DMS114 treated with DMSO at 0.1 percent for 48 hours (cell line): ENCODE measurements around the gene PHTF2.
"Not testable (repeated sequence)": the region's sequence is repeated elsewhere in the genome, so short reads cannot be mapped to it uniquely, and the experiment has no call there.

ENCODE experiments used
- DNase-seq: peaks from one replicate; lab custom pipeline; 2025; ENCODE audit not compliant: unreplicated experiment; lab: John Stamatoyannopoulos, UW

Gene PHTF2

DNA sequence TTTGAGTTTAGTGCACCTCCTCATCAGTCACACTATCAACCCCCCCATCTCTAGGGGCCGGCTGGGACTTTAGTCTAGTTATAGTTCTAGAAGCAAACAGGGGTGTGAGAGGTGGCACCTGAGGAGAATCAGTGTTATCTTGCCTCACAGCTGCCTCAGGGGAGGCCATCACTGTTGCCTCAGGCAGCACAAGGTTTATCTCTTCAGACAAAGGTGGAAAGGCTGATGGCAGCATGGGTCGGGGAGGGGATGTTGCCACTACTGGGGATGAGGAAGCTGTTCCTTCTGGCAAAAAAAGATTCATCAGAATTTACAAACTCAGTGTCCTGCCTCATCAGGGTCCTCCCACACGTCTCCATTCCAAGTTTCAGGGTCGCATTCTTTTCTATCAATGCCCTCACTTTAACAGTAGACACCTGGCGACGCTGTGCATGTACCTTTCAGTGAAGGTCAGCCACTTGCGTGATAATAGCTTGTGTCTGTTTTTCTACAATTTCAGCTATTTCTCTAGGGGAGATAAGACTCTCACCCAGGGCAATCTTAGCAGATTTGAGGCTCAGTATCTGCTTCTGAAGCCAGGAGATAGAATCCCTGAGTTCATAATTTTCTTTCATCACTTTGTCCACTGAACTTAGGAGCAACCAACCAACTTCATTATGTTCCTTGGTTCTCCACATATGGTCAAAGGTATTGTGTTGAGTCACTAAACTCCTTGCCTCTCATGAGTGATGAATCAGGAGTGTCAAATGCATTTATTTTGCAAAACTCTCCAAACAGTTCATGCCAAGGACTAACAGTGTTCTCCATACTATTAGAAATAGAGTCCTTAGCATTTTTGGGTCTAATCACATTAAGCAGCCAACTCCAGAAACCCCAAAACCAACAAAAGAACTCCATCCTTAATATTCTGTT, 75.1 kb downstream of the PHTF2 start:
- not testable (repeated sequence) for DNase-seq

DNA sequence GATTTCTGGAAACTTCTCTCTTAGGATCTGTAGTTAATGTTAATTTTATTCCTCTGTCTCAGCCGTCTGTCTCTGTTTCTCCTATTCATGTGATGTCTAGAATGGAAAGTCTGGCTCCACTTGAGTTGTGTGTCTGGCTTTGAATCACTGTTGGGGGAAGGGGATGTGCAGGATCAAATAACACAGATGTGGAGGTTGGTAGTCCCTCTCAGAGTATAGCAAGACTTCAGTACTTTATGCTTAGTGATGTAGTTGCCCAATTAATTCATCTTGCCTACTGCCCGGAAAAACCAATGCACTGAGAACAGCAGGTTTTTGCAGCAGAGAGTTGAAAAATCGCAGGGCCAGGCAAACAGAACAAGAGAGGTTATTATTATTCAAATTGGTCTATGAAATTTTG, 79.2 kb downstream of the PHTF2 start:
- no peak for DNase-seq

DNA sequence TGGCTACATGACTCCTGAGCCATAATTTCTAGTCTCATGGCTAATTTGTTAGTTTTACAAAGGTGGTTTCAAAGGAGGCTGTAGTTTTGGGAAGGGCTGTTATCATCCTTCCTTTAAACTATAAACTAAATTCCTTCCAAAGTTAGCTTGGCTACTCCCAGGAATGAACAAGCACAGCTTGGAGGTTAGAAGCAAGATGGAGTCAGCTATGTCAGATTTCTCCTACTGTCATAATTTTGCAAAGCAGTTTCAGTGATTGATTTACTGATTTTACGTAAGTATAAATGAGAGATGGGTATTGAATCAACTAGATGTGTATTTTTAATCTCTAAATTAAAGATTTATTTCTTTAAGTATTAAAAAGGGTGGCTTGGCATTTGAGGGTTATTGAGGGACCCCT, 79.9 kb downstream of the PHTF2 start:
- no peak for DNase-seq

DNA sequence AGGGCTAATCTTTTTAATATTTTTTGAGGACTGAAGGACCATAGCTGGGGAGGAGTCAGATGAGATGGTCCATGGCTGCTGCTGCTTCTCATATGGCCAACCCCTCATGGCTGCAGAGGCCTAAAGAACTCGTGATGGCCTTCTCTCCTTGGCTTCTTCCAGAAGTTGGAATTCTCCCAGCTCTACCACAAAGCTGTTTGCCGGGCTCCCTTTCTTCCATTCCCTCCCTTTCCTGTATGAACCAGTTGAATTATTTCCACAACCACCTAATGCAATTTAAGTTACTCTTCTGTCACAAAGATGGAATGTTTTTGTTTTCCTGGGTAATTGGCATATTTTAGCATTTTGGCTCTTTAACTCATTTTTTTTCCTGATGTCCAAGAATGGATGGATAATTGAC, 80.7 kb downstream of the PHTF2 start:
- DNase-seq, result no peak

DNA sequence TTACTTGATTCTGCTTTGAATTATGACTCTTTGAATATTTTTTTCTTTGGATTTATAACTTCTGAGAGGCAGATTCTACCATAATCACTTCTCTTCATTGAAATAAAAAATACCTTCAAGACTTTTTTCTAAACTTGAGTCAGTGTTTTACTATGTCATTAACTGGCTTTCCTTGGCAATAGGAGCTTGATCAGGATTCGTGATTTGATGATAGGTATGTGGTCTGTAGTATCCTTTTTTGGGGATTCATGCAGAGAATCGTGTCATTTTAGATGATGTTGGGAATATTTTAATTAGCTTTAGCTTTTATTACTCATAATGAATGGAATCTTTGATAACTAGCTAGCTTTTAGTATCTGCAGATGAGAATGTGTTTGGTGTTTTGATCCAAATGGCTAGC, 83.3 kb downstream of the PHTF2 start:
- no peak for DNase-seq

DNA sequence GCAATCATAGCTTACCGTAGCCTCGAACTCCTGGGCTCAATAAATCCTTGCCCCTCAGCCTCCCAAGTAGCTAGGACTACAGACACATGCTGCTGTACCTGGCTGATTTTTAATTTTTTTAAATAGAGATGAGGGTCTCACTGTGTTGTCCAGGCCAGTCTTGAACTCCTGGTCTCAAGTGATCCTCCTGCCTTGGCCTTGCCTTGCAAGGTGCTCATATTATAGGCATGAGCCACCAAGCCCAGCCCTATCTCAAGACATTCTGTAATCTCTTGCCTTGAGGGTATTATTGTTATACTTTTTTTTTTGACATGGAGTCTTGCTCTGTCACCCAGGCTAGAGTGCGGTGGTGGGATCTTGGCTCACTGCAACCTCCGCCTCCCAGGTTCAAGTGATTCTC, 86.6 kb downstream of the PHTF2 start:
- no peak for DNase-seq

DNA sequence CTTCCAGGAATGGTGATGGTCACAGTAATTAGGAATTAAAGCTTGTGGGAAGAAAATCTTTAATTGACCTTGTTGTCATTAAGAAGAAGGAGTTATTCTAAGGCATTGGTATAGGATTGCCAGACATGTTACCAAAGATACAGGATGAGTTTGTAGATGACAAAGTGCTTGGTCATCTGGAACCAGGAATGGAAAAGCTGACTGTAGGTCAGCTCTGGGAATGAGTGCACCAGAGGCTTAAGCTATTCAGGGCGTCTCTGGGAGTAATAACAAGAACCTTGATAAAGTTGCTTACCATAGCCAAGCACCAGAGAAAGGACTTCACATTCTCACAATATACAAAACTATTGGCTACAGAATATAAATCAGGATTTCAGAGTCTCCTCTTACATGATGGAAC, 89.0 kb downstream of the PHTF2 start:
- no peak for DNase-seq

DNA sequence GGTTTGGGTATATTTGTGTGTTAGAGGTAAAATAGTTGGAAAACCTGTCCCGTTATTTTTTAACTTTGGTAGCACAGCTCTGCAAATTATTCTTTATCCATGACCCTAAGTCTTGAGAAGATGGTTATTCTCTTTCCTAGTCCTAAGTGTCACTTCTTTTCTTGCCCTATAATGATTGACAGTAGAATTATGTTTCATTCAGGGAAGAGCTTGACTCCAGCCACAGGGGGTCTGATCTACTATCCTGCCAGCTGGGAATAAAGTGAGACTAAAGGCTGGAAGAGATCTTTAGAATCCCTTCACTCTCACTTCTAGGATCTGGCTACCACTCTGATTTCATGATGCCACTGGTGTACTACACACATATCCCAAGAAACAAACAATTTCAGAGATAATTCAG, 90.4 kb downstream of the PHTF2 start:
- no peak for DNase-seq

DNA sequence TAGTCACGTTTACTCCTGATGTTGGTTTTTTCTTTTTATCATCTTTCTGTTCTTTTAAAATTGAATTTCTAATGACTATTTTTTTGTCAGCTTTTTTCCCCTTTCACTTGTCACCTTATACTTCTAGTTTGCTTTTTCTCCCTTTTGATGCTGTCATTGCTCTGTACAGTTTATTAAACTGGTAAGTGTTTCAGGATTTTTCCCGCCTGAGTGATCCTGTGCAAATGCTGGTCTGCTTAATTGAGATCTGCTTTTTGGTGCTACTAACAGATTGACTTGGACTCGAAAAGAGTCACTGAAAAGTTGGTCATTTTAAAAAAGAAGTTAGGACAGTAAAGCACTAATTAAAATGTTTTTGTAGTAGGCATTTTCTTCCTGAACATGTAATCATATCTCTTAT, 95.2 kb downstream of the PHTF2 start:
- no peak for DNase-seq

DNA sequence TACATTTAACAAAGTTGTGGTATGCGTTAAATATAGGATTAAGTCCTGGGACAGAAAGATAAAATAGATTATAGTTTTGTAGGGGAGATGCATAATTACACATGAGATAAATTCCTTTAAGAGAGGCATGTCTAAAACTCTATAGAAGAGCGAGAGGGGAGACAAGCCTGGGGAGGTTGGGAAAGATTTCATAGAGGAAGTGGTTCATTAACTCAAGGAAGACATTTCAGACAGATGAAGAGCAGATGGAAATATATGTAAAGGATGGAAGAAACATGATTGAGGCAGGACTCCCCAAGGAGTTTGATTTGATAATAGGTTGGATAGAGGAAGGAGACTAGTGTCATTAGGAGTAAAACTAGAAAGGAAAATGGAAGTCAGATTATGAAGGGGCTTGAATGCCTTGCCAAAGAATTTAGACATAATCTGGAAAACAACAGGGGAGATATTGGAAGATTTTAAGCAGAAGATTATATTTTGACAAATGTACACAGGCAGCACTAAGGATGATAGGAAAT, 96.1 kb downstream of the PHTF2 start:
- DNase-seq, result no peak

DNA sequence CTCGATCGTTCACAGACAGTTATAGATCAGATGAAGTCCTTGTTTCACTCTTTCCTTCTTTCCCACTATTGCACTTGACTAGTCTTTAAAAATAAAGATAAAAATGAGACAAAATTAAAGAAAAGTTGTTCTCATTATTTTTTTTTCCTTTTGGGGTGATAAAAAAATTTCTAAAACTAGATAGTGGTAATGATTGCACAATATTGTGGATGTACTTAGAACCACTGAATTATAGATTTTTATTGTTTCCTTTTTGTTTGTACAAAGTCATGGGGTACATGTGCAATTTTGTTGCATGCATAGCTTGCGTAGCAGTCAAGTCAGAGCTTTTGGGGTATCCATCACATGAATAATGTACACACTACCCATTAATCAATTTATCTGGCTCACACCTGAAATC, 97.3 kb downstream of the PHTF2 start:
- no peak for DNase-seq

DNA sequence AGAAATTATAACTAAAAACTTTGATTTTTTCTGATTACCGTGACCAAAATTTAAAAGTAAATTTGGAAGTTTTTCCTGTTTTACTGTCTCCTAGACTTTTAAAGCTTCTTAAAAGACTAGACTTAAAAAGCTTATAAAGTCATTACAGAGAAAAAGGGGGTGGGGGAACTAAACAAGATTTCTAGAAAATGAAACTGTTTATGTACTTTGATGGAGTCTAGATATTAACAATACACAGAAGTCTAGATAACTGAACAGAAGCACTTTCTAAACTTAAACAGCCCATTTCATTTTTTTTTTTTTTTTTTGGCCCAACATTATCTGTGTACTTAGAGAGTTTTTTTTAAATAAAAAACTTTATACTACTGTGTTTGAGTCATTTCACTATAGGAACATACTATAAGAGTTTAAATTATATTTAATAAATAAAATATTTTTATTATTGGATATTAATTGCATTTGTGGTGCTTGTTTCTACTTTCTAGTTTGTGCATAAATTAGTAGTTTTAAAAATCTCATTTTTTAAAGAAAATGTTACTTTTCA, 98.5 kb downstream of the PHTF2 start:
- DNase-seq, result no peak

DNA sequence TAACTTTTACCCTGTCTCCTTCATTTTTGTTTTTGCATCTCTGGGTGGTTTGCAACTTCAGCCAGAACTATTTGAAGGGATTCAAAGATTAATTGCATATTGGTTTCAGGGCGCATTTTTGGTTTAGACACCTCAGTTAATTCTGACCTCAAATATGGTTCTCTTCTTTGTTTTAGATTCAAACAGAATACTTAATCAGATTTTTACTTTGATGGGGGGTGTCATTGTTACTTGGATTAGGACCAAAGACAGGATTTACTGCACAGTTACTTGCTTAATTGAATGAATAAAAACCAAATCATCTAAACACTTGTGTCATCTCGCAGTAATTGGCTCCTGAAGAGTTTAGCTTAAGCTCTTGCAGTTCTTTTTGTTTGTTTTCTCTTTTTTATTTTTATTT, 100.9 kb downstream of the PHTF2 start:
- DNase-seq, result no peak

DNA sequence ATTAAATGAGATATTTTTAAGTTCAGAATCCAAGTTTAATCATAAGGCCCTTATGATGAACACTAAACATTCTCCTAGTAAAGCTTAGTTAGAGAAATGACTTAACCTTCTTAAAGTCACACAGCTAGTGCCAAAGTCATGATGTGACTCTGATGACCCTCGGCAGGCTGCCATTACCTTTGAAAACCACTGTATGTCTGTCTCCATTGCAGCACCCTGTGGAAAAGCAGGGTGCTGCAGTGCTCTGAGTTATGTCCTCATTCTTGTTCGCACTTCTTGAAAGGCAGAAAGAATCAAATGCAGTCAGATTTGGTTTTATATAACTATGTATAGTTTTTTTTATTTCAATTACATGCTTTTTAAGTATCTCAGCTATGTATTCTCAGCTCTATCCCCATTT, 105.0 kb downstream of the PHTF2 start:
- DNase-seq, result no peak

DNA sequence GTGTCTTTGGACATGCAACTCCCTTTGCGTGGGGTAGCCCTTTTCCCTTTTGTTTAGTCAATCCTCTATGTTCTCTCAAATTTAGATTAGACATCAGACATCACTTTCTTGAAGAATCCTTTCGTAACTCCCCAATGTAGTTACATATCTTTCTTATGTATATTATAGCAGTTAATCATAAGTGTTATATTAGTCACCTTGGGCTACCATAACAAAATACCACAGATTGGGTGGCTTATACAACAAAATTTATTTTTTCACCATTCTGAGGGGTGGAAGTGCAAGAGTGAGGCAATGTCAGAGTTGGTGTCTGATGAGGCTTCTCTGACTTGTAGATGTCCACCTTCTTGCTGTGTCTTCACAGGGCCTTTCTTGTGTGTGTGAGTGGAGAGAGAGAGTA, 105.7 kb downstream of the PHTF2 start:
- no peak for DNase-seq

DNA sequence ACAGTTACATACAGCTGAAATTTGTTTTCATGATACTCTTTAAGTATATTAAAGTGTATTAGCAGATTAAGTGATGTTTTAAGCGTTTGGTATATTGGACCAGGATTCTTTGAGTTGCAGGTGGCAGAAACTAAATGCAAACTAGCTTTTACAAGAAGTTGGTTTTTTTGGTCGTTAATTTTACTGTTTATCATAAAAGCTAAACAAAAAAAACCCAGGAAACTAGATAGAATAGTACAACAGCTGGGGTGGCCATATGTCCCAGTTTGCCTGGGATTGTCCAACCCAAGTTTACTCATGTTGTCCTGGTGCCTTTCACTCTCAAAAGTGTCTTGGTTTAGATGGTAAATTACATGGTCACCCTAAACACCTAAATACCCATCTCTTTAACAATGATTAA, 108.7 kb downstream of the PHTF2 start:
- DNase-seq, result no peak

DNA sequence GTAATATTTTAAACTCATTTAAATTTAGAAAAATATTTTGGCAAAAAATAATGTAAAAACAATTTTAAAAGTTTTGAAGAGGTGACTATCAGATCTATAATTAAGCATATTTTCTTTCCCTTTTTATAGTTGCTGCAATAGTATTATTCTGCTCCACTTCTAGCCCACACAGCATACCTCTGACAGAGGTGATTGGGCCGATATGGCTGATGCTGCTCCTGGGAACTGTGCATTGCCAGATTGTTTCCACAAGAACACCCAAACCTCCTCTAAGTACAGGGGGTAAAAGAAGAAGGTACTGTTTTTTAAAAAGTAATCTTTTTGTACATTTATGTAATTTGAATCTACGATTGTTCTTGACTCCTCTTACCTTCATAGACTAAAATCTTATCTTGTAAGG, 110.1 kb downstream of the PHTF2 start:
- DNase-seq, result no peak

DNA sequence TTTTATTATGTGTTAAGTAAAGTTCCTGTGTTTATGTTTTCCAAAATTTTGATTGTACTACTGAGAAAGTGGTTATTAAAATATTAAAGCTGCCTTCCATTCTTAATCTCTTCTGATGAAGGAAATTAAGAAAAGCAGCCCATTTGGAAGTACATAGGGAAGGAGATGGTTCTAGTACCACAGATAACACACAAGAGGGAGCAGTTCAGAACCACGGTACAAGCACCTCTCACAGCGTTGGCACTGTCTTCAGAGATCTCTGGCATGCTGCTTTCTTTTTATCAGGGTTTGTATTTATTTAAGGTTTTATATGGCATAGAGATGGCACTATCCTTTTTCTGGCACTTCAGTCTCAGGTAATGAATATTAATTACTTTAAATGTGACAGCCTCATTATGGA, 111.6 kb downstream of the PHTF2 start:
- no peak for DNase-seq

DNA sequence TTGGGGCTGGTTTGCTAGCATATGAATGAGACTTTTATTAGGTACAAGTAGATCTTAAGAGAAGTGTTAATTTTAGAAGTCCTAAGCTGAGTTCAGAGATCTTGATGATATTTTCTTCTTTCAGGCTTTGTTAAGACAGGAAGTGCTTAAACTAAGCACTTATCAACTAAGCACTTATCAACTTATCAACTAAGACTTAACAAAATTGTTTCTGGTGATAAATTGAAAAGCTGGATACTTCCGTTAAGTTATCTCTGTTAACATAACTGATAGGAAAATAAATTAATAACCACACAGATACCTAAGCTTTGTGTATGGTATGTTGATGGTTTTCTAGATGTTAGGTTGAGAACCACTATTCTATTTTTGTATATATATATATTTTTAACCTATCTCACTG, 113.7 kb downstream of the PHTF2 start:
- DNase-seq, result no peak

DNA sequence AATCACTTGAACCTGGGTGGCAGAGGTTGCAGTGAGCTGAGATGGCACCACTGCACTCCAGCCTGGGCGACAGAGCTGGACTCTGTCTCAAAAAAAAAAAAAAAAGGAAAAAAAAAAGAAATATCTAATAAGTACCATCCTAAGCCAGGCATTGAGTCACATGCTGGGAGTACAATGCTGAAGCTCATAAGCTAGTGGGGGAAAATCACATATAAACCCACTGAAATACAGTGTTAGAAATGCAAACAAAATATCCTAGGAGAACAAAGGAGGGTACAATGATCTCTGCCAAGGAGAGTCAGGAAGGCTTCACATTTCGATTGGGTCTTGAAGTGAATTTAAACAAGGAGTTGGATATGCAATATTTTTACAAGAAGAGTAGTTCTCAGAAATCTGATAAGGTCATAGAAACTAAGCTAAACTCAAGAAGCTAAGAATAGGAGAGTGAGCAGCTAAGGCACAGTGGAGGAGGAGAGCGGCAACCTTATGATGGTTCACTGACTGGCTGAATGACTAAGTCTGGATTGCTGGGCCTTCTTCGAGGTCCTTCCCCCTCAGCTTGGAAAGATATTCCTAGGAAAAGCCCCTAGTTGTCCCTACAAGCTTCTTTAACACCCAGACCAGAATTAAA, 115.5 kb downstream of the PHTF2 start:
- no peak for DNase-seq

DNA sequence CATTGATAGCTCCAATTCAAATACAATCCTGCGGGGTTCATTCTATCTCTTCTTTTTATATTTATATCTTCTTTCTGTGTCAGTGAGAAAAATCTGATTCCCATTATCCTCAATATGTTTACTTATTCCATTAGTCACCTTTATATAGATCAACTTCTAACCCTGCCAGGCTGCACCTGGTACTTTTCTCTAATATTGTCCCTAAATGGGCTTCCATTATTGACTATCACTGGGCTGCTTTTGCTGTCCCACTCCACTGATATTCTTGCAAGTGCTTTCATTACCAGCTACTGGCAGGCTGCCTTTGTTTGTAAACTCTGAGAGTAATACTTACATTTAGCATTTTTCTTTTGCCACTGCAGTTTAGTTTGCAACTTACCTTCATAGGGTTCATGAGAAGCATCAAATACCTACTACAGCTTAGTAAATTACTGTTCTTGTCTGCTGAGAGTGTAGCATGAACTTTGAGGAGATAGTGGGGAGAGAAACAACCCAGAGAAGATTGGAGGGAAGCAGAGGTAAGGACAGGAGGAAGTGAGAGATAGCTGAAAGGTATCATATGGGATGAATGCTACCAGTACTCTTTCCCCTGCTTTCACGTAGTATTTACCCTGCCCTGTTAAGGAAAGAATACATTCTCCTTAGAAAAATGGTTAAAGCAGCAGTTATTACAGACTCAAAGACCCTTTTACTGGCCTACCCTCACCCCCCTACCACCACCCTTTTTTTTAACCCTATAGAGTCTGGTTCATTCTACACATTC, 119.1 kb downstream of the PHTF2 start:
- DNase-seq, result no peak
